ENCODE data around the gene AMBRA1. TPM values are rescaled to one million over a fixed set of nuclear protein-coding genes. Genes with fewer than 3 reads are reported as not detected.

AMBRA1 gene
- total and polyA plus RNA-seq, 4 donors: 21.3 to 29.6 (median 28.4) TPM

DNA sequence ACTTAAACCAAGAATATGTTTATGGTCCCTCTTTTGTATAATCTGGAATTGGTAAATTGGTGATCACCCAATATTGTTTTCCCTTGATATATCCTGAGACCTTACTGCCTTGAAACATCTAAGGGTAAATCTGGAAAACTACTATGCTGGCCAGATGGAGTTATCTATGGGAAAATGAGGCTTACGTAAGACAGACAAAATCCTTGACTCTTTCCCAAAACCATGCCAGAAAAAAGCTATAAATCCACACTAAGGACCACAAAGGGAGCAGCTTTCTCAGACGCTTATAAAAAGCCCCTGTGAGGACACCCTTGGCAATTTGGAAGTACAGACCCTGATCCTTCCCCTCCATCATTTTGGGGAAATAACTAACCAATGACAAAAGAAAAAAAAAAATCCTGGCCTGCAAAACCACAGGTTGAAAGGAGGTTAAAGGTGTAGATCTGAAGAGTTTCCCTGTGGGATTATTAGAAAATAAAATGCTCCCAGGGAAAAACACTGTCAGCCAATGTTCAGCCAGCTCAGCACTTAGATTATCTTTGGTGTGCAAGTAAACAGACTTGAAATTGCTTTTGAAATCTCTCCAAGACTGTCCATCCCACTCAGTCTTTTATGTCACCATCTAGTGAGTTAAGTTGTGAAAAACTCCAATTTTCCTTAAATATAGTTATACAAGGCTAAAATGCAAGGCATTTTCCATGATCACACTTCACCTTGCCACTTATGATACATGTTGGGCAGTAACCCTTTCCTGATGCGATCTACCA lies 6.6 kb upstream of the AMBRA1 start:
- WGBS (ENCODE audit: insufficient coverage): 33% methylated on average over 1 of the region's 3 CpGs
- Histone ChIP-seq H3K9me3 (ENCODE audit: control insufficient read depth, insufficient read depth, low read length) (no peaks in the 10 kb centered on the region), H3K4me1 (ENCODE audit: control insufficient read depth, insufficient read depth, low read length) (no peaks in the 10 kb centered on the region), H3K4me3 (ENCODE audit: low read depth, low read length) (no peak overlapping the region), H3K36me3 (ENCODE audit: control insufficient read depth, insufficient read depth, low read length) (peaks cover 8% of the 10 kb centered on the region), H3K27me3 (ENCODE audit: control insufficient read depth, insufficient read depth, low read length) (no peaks in the 10 kb centered on the region), H3K27ac (ENCODE audit: low read depth, low read length) (no peak overlapping the region)
- DNase-seq (ENCODE audit: low read depth in 4 of 6, low spot score in 6 of 6): no peak

DNA sequence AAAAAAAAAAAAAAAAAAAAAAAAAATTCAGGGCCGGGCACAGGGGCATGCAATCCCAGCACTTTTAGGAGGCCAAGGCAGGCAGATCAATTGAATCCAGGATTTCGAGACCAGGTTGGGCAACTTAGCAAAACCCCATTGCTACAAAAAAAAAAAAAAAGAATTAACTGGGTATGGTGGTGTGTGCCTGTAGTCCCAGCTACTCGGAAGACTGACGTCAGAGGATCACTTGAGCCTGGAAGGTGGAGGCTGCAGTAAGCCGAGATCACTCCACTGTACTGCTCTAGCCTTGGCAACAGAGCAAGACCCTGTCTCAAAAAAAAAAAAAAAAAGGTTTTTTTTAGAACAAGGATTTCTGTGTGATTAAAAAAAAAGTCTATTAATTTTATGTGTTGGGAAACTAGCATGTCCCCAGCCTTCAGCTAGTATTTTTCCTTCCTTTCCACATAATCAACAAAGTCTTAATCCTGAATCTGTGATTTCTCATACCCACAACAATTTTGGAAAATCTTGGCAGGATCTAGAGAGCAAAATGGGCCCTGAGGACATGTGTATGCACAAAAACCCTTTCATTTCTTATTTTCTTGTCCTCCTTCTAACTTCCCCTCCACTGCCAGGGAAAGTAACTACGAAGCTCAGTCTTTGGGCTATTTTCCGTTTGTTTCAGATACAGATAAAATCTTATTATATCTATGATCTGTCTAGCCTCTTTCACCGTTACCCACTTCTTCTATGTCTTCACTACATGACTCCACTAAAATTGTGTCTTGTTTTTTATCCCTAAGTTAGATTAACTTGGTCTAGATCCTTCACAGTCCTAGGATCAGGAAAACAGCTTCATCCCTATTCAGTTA lies 5.7 kb upstream of the AMBRA1 start:
- no CpG with 5 or more reads among the region's 8 CpGs for WGBS (ENCODE audit: insufficient coverage)
- no peaks in the 10 kb centered on the region for H3K4me1 ChIP-seq (ENCODE audit: control insufficient read depth, insufficient read depth, low read length)
- peaks cover 8% of the 10 kb centered on the region for H3K36me3 ChIP-seq (ENCODE audit: control insufficient read depth, insufficient read depth, low read length)
- no peak for DNase-seq (ENCODE audit: low read depth in 4 of 6, low spot score in 6 of 6)
- no peaks in the 10 kb centered on the region for H3K9me3 ChIP-seq (ENCODE audit: control insufficient read depth, insufficient read depth, low read length)
- H3K27ac ChIP-seq (ENCODE audit: low read depth, low read length): no peak overlapping the region
- no peak overlapping the region for H3K4me3 ChIP-seq (ENCODE audit: low read depth, low read length)
- H3K27me3 ChIP-seq (ENCODE audit: control insufficient read depth, insufficient read depth, low read length): no peaks in the 10 kb centered on the region

DNA sequence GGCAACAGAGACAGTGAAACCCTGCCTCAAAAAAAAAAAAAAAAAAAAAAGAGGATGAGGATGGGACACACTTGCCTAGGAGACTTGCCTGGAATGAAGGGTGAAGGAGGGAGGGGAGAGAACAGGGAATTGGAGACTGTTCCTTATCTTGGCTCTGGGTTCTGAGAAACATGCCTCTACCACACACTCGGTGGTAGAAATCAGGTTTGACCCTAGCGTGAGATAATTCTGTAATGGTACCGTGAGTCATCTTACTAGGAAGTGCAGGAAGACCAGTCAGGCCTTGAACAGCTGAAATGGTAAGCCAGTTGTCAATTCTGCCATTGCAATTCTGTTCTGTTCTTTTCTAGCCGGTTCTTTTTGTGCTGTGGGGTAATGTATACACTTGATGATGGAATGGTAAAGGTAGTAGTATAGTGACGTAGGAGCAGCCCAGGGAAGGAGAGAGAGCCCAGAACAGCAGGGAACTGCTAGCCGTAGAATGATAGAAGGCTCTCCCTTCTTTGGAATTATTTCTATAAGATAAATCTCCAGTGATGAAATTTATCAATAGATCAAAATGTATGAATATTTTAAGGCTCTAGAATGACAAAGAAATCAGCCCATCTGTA lies 3.9 kb upstream of the AMBRA1 start:
- DNase-seq (ENCODE audit: low read depth in 4 of 6, low spot score in 6 of 6): no peak
- H3K4me1 ChIP-seq (ENCODE audit: control insufficient read depth, insufficient read depth, low read length): no peaks in the 10 kb centered on the region
- no peaks in the 10 kb centered on the region for H3K27me3 ChIP-seq (ENCODE audit: control insufficient read depth, insufficient read depth, low read length)
- no peak overlapping the region for H3K27ac ChIP-seq (ENCODE audit: low read depth, low read length)
- no peaks in the 10 kb centered on the region for H3K36me3 ChIP-seq (ENCODE audit: control insufficient read depth, insufficient read depth, low read length)
- WGBS (ENCODE audit: insufficient coverage): 85% methylated on average over 3 of the region's 6 CpGs
- no peaks in the 10 kb centered on the region for H3K9me3 ChIP-seq (ENCODE audit: control insufficient read depth, insufficient read depth, low read length)
- H3K4me3 ChIP-seq (ENCODE audit: low read depth, low read length): no peak overlapping the region

DNA sequence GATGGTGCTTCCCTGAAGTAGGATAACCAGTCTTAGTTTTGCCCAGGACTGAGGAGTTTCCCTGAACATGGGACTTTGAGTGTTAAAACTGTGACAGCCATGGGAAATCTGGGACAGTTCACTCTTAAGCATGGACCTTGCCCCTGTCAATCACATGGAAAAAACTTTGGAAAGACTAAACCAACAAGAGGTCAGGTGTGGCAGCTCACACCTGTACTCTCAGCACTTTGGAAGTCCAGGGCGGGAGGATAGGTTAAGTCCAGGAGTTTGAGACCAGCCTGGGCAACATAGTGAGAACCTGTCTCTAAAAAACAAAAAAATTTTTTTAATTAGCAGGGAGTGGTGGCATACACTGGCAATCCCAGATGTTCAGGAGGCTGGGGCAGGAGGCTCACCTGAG lies 3.3 kb upstream of the AMBRA1 start:
- WGBS (ENCODE audit: insufficient coverage): no CpG with 5 or more reads among the region's 1 CpG
- H3K27me3 ChIP-seq (ENCODE audit: control insufficient read depth, insufficient read depth, low read length): no peaks in the 10 kb centered on the region
- H3K27ac ChIP-seq (ENCODE audit: low read depth, low read length): no peak overlapping the region
- H3K4me3 ChIP-seq (ENCODE audit: low read depth, low read length): no peak overlapping the region
- no peaks in the 10 kb centered on the region for H3K9me3 ChIP-seq (ENCODE audit: control insufficient read depth, insufficient read depth, low read length)
- no peaks in the 10 kb centered on the region for H3K36me3 ChIP-seq (ENCODE audit: control insufficient read depth, insufficient read depth, low read length)
- H3K4me1 ChIP-seq (ENCODE audit: control insufficient read depth, insufficient read depth, low read length): peaks cover 5% of the 10 kb centered on the region
- no peak for DNase-seq (ENCODE audit: low read depth in 4 of 6, low spot score in 6 of 6)

- no peak overlapping the region for H3K27ac ChIP-seq (ENCODE audit: low read depth, low read length)
- no peak for DNase-seq (ENCODE audit: low read depth in 4 of 6, low spot score in 6 of 6)
- WGBS (ENCODE audit: insufficient coverage): 96% methylated on average over 5 of the region's 10 CpGs
Observed at GRCh38 chr11:46594785-46595184, 962 bp upstream of the AMBRA1 start.

DNA sequence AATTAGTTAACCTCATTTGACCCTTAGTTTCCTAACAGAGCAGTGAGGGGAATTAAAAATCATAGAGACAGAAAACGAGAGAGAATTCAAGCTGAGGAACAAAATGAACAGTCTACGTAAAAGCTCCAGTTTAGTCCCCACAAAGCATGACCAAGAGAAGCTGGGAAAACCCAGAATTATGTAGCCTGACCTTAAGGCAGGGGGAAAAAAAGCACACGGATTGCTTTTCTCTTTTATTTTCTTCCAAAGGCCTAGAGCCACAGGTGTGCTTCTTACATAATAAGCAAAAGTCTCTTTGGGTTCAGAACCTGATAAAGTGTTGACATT lies 514 bp upstream of the AMBRA1 start:
- no peaks in the 10 kb centered on the region for H3K36me3 ChIP-seq (ENCODE audit: control insufficient read depth, insufficient read depth, low read length)

More at GRCh38 chr11:46594785-46595184, 962 bp upstream of the AMBRA1 start:
- no peaks in the 10 kb centered on the region for H3K27me3 ChIP-seq (ENCODE audit: control insufficient read depth, insufficient read depth, low read length)
- H3K36me3 ChIP-seq (ENCODE audit: control insufficient read depth, insufficient read depth, low read length): no peaks in the 10 kb centered on the region
- H3K9me3 ChIP-seq (ENCODE audit: control insufficient read depth, insufficient read depth, low read length): no peaks in the 10 kb centered on the region
- peaks cover 14% of the 10 kb centered on the region for H3K4me1 ChIP-seq (ENCODE audit: control insufficient read depth, insufficient read depth, low read length)
- H3K4me3 ChIP-seq (ENCODE audit: low read depth, low read length): no peak overlapping the region

DNA sequence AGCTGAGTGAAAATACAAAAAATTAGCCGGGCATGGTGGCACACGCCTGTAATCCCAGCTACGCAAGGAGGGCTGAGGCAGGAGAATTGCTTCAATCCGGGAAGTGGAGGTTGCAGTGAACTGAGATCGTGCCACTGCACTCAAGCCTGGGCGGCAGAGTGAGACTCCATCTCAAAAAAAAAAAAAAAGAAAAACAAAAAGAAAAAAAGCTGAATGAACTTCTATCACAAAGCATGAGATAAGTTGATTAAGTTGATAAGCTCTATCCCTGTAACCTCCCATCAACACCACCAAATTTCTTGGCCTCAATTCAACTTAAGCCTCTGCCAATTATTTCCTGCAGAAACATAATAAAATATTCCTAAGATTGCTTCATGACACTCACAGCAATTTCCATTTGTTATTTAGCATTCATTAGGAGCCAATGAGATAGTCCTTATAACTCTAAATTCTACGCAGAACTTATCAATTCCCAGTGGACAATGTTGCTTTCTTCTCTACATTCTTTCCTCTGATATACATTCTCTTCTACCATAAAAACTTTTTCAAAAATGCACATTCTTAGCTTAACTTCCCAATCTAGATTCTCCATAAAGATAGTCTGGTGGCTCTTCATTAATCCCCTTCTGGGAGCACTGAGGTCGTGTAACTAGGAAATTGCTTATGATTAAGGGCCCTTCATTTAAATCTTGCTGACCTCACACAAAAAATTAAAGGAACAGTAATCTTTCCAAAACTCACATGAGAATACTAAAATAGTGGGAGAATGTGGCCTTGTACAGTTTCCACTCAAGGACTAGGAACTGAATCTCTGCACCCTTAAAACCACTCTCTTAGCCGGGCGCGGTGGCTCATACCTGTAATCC lies 2.9 kb downstream of the AMBRA1 start:
- 96% methylated on average over 7 of the region's 11 CpGs for WGBS (ENCODE audit: insufficient coverage)

More for the DNA sequence above, 514 bp upstream of the AMBRA1 start:
- H3K9me3 ChIP-seq (ENCODE audit: control insufficient read depth, insufficient read depth, low read length): no peaks in the 10 kb centered on the region
- no CpG with 5 or more reads among the region's 3 CpGs for WGBS (ENCODE audit: insufficient coverage)
- H3K27me3 ChIP-seq (ENCODE audit: control insufficient read depth, insufficient read depth, low read length): no peaks in the 10 kb centered on the region
- DNase-seq (ENCODE audit: low read depth in 4 of 6, low spot score in 6 of 6): no peak
- peak overlapping the region; percentile 81 for H3K27ac ChIP-seq (ENCODE audit: low read depth, low read length)
- peak overlapping the region; percentile 83 for H3K4me3 ChIP-seq (ENCODE audit: low read depth, low read length)
- peaks cover 14% of the 10 kb centered on the region for H3K4me1 ChIP-seq (ENCODE audit: control insufficient read depth, insufficient read depth, low read length)

GRCh38 chr11:46588915-46589314 lies 4.9 kb downstream of the AMBRA1 start:
- no peak overlapping the region for H3K4me3 ChIP-seq (ENCODE audit: low read depth, low read length)
- H3K27ac ChIP-seq (ENCODE audit: low read depth, low read length): no peak overlapping the region
- no peaks in the 10 kb centered on the region for H3K36me3 ChIP-seq (ENCODE audit: control insufficient read depth, insufficient read depth, low read length)

More for the DNA sequence above, 2.9 kb downstream of the AMBRA1 start:
- H3K9me3 ChIP-seq (ENCODE audit: control insufficient read depth, insufficient read depth, low read length): no peaks in the 10 kb centered on the region
- peaks cover 14% of the 10 kb centered on the region for H3K4me1 ChIP-seq (ENCODE audit: control insufficient read depth, insufficient read depth, low read length)
- DNase-seq (ENCODE audit: low read depth in 4 of 6, low spot score in 6 of 6): no peak
- no peak overlapping the region for H3K4me3 ChIP-seq (ENCODE audit: low read depth, low read length)
- H3K36me3 ChIP-seq (ENCODE audit: control insufficient read depth, insufficient read depth, low read length): no peaks in the 10 kb centered on the region
- H3K27me3 ChIP-seq (ENCODE audit: control insufficient read depth, insufficient read depth, low read length): no peaks in the 10 kb centered on the region
- no peak overlapping the region for H3K27ac ChIP-seq (ENCODE audit: low read depth, low read length)

DNA sequence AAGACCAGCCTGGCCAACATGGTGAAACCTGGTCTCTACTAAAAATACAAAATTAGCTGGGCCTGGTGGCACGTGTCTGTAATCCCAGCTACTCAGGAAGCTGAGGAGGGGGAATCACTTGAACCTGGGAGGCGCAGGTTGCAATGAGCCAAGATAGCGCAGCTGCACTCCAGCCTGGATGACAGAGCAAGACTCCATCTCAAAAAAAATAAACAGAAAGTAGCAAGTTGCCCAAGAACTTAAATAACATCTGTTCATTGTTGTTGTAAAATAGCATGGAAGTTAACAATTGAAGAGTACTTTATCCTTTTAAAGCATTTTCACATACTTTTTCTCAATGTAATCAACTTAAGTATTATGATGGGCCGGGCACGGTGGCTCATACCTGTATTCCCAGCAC lies 5.7 kb downstream of the AMBRA1 start:
- Histone ChIP-seq H3K27me3 (ENCODE audit: control insufficient read depth, insufficient read depth, low read length) (no peaks in the 10 kb centered on the region), H3K4me1 (ENCODE audit: control insufficient read depth, insufficient read depth, low read length) (peaks cover 14% of the 10 kb centered on the region), H3K27ac (ENCODE audit: low read depth, low read length) (no peak overlapping the region), H3K9me3 (ENCODE audit: control insufficient read depth, insufficient read depth, low read length) (no peaks in the 10 kb centered on the region), H3K36me3 (ENCODE audit: control insufficient read depth, insufficient read depth, low read length) (no peaks in the 10 kb centered on the region), H3K4me3 (ENCODE audit: low read depth, low read length) (no peak overlapping the region)
- WGBS (ENCODE audit: insufficient coverage): 67% methylated on average over 1 of the region's 5 CpGs
- no peak for DNase-seq (ENCODE audit: low read depth in 4 of 6, low spot score in 6 of 6)

More at GRCh38 chr11:46588915-46589314, 4.9 kb downstream of the AMBRA1 start:
- no peaks in the 10 kb centered on the region for H3K27me3 ChIP-seq (ENCODE audit: control insufficient read depth, insufficient read depth, low read length)
- peaks cover 14% of the 10 kb centered on the region for H3K4me1 ChIP-seq (ENCODE audit: control insufficient read depth, insufficient read depth, low read length)
- no peaks in the 10 kb centered on the region for H3K9me3 ChIP-seq (ENCODE audit: control insufficient read depth, insufficient read depth, low read length)
- no peak for DNase-seq (ENCODE audit: low read depth in 4 of 6, low spot score in 6 of 6)

Data from spinal cord (tissue), 10 donors.